Activated naive CD8-positive, alpha-beta T cell treated with anti-CD3 and anti-CD28 coated beads for 36 hours (primary cell): ENCODE results near the gene NEDD4. TPM values are rescaled to one million over a fixed set of nuclear protein-coding genes. Genes with fewer than 3 reads are reported as not detected.
"Not testable (repeated sequence)": the region's sequence is repeated elsewhere in the genome, so short reads cannot be mapped to it uniquely, and the experiment has no call there.

Experiments used
- DNase-seq: peaks from one replicate; pipeline ENCODE4 v3.0.0; 2021
- H3K27ac Mint-ChIP-seq: one replicate; pipeline ENCODE4 v1.8.0; 2022; ENCODE audit warnings: mild to moderate bottlenecking, moderate library complexity, mixed read lengths
- H3K27me3 Mint-ChIP-seq: one replicate; pipeline ENCODE4 v1.8.0; 2022; ENCODE audit warnings: mild to moderate bottlenecking, mixed read lengths
- H3K36me3 Mint-ChIP-seq: one replicate; pipeline ENCODE4 v1.8.0; 2021; ENCODE audit warnings: mild to moderate bottlenecking, mixed read lengths
- H3K4me1 Mint-ChIP-seq: one replicate; pipeline ENCODE4 v1.8.0; 2021; ENCODE audit warnings: mixed read lengths
- H3K4me3 Mint-ChIP-seq: one replicate; pipeline ENCODE4 v1.8.0; 2022; ENCODE audit warnings: mild to moderate bottlenecking, moderate library complexity, mixed read lengths
- H3K9me3 Mint-ChIP-seq: one replicate; pipeline ENCODE4 v1.8.0; 2022; ENCODE audit warnings: mixed read lengths
- total RNA-seq, 2 experiments: library from RNA; stranded (reverse); gene quantifications; one replicate each; pipeline ENCODE4 v1.2.3, GENCODE V29; 2021

NEDD4 gene
- total RNA-seq, 2 experiments from 2014 or later, result 13.3 to 15.4 TPM

DNA sequence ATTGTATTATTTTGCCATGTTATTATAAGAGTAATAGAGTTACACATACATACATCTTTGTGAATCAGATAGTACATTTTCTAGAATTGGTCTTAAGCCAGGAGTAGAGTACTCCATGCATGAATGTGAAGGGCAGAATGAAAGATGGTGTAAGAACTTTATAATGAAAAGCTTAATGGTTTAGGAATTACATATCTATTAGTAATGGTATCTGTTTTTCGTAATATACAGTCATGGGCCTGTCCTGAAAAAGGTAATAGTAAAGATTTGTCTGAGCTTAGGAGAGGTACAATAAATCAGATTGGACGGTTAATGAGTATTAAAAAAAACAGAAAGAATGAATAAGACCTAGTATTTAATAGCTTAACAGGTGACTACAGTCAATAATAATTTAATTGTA is 132.3 kb downstream of the NEDD4 start:
- H3K4me1 Mint-ChIP-seq, result no peaks in the 10 kb centered on the region
- peaks cover 10% of the 10 kb centered on the region for H3K36me3 Mint-ChIP-seq
- H3K4me3 Mint-ChIP-seq, result no peak overlapping the region
- H3K27me3 Mint-ChIP-seq, result no peaks in the 10 kb centered on the region
- no peak overlapping the region for H3K27ac Mint-ChIP-seq
- H3K9me3 Mint-ChIP-seq, result no peaks in the 10 kb centered on the region
- no peak for DNase-seq

DNA sequence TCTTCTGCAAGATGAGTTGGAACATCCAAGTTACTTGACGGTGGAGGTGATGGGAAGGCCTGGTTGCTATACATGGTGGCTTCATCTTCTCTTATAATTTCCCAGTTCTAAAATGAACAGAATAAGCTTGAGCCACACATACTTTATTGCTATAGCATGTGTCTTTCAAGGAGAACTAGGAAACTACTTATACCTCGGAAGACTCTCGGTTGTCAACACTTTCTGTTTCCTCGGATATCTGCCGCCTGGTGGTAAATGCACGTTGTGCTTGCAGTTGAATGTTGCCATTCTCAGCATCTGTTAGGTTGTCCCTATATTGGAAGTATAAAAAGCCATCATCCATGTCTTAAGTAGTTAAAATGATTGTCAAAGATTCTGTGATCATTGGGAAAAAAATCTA is 132.9 kb downstream of the NEDD4 start:
- Mint-ChIP-seq H3K4me1 (no peaks in the 10 kb centered on the region), H3K9me3 (no peaks in the 10 kb centered on the region), H3K4me3 (no peak overlapping the region), H3K27ac (no peak overlapping the region), H3K36me3 (peaks cover 10% of the 10 kb centered on the region), H3K27me3 (no peaks in the 10 kb centered on the region)
- DNase-seq, result no peak

DNA sequence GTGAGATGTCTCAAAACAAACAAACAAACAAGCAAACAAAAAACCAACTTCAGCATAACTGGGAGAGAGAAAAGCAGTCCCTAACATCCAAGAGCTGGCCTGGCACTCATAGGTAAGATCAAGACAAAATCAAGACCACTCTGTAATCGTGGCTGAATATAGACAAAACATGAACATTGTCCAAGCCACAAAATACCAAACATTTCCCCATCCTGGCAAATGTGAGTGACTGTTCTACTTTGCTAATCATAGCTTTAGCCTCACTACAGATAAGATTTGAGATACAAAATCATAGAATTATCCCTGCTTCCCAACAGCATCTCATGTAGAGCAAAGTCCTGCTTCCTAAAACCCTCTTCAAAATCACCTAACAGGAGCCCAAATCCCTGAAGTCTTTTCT is 133.7 kb downstream of the NEDD4 start:
- H3K27ac Mint-ChIP-seq, result no peak overlapping the region
- H3K4me1 Mint-ChIP-seq, result no peaks in the 10 kb centered on the region
- H3K27me3 Mint-ChIP-seq, result no peaks in the 10 kb centered on the region
- H3K9me3 Mint-ChIP-seq, result no peaks in the 10 kb centered on the region
- H3K36me3 Mint-ChIP-seq, result peaks cover 10% of the 10 kb centered on the region
- H3K4me3 Mint-ChIP-seq, result no peak overlapping the region
- DNase-seq, result no peak

DNA sequence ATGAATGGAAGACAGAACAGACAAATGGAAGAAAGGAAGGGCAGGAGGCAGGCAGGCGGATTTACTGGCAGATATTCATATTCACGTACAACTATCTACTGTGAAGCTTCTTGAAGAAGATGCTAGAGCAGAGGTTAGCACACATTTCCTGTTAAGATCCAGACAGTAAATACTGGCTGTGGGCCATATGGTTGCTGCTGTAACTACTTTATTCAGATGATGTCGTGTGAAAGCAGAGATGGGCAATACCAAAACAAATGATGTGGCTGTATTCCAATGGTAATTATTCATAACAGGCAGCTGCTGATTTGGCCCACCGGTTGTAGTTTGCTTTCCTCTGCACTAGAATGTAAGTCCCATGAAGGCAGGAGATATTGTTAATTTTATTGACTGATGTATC is 134.8 kb downstream of the NEDD4 start:
- H3K4me1 Mint-ChIP-seq, result no peaks in the 10 kb centered on the region
- H3K9me3 Mint-ChIP-seq, result no peaks in the 10 kb centered on the region
- H3K27me3 Mint-ChIP-seq, result no peaks in the 10 kb centered on the region
- peaks cover 10% of the 10 kb centered on the region for H3K36me3 Mint-ChIP-seq
- no peak overlapping the region for H3K4me3 Mint-ChIP-seq
- H3K27ac Mint-ChIP-seq, result no peak overlapping the region
- no peak for DNase-seq

DNA sequence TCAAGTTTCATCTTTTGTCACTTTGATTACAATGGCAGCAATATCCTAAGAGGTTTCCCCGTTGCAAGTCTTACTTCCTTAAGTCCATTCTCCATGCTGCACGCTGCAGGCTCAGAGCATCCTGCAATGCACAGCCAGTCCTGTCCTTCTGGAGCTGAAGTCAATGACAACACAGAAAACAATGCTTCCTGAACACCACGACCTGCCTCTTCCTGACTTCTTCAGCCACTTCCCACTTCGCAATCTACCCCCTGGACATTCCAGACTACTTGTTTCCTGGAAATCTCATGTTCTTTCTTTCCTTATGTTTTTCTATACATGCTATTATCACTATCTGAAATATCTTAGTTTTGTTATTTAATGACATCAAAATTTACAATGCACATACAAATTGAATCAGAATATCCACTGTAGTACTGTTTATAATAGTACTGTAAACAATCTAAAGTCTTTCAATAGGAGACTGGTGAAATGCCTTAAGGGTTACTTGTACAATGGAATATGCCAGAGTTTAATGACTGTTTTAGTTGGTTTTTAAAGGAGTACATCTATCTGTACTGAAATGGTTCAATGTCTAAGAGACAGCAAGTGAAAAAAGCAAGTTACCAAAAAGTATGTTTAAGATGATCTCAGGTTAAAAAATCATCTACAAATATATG is 136.8 kb downstream of the NEDD4 start:
- no peaks in the 10 kb centered on the region for H3K27me3 Mint-ChIP-seq
- H3K9me3 Mint-ChIP-seq, result no peaks in the 10 kb centered on the region
- H3K4me1 Mint-ChIP-seq, result no peaks in the 10 kb centered on the region
- no peak overlapping the region for H3K4me3 Mint-ChIP-seq
- no peak for DNase-seq
- H3K36me3 Mint-ChIP-seq, result peaks cover 12% of the 10 kb centered on the region
- H3K27ac Mint-ChIP-seq, result no peak overlapping the region

DNA sequence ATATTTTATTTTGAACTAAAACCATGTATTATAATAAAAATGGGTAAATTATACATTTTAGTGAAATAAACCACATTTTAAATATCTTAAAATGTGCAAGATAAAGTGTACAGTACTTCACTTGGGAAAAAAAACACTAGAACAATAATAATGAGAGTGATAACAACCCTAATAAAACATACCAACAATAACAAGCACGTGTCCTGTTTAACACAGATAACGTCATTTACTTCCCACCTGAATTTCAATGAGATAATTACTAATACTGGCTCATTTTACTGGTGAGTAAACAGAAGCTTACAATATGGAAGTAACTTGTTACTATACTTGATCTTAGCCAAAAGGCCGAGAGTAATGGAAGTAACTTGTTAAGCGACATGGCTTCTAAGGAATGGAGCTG is 140.3 kb downstream of the NEDD4 start:
- Mint-ChIP-seq H3K36me3 (peaks cover 2% of the 10 kb centered on the region), H3K4me1 (no peaks in the 10 kb centered on the region), H3K27ac (no peak overlapping the region), H3K4me3 (no peak overlapping the region), H3K27me3 (no peaks in the 10 kb centered on the region), H3K9me3 (no peaks in the 10 kb centered on the region)
- DNase-seq, result no peak

DNA sequence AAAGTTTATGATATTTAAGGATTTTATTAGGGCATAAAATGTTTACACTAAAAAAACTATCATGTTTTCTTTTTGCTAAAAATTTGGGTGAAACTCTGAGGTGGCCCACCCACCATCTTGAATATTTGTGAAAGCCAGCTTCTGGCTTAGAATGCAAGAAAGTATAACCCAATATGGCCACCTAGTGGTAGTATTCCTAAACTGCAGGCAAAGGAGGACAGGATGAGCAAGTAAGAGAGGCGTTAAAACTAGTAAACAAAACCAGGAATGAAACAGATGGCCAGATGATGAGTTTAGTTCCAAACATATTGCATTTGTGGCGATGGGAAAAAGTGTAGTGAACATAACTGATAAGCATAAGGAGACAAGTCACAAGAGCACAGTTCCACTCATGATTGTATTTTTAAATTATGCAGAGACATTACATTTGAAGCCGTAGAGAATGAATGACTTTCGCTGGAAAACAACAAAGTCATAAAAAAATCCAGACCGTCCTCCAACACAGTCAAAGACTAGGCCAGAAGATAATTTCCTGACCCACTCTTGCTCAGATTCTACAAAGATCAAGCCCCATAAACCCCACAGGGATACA is 147.2 kb downstream of the NEDD4 start:
- Mint-ChIP-seq H3K27ac (no peak overlapping the region), H3K9me3 (peaks cover 5% of the 10 kb centered on the region), H3K4me1 (no peaks in the 10 kb centered on the region), H3K4me3 (no peak overlapping the region), H3K27me3 (no peaks in the 10 kb centered on the region), H3K36me3 (peaks cover 13% of the 10 kb centered on the region)
- peak; percentile 9 for DNase-seq

DNA sequence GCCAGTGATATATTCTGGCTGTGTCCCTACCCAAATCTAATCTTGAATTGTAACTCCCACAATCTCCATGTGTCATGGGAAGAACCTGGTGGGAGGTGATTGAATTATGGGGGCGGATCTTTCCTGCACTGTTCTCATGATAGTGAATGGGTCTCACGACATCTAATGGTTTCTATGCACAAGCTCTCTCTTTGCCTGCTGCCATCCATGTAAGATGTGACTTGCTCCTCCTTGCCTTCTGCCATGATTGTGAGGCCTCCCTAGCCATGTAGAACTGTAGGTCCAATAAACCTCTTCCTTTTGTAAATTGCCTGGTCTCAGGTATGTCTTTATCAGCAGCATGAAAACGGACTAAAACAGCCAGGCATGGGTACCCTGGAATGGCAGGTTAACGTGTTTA is 150.5 kb downstream of the NEDD4 start:
- H3K27ac Mint-ChIP-seq, H3K27me3 Mint-ChIP-seq, H3K4me1 Mint-ChIP-seq, DNase-seq, H3K9me3 Mint-ChIP-seq, H3K4me3 Mint-ChIP-seq: not testable (repeated sequence)
- peaks cover 16% of the 10 kb centered on the region for H3K36me3 Mint-ChIP-seq

DNA sequence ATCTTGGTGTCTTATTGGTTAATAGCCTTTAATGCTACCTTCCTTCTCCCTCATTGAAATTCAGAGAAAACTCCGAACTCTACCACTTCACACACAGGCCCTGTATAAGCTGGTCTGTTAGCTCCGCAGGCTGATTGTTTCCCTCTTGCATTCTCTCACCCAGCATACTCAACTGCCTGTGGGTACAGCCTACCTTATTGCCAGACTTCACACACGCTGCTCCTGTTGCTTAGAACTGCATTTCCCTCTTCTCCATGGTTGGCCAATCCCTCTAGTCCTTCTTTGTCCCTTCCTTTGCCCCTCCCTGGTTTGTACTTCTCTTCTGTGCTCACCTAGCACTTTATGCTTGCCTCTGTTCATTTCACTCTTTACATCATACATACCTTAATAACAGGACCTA is 157.5 kb downstream of the NEDD4 start:
- no peaks in the 10 kb centered on the region for H3K9me3 Mint-ChIP-seq
- peaks cover 1% of the 10 kb centered on the region for H3K4me1 Mint-ChIP-seq

DNA sequence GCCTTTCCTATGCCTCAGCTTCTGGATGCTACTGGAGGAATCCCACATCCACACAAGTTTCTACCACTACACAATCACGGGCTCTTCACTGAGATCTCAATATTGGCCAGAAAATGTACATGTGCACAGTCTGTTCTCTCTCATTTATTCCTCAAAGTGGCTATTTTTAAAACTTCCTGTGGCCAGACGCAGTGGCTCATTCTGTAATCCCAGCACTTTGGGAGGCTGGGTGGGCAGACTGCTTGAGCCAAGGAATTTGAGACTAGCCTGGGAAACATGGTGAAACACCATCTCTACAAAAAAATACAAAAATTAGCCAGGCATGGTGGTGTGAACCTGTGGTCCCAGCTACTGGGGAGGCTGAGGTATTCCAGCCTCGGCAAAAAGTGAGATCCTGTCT is 159.1 kb downstream of the NEDD4 start:
- peaks cover 12% of the 10 kb centered on the region for H3K4me1 Mint-ChIP-seq
- H3K36me3 Mint-ChIP-seq, result peaks cover 2% of the 10 kb centered on the region
- no peak for DNase-seq
- no peaks in the 10 kb centered on the region for H3K9me3 Mint-ChIP-seq
- H3K27ac Mint-ChIP-seq, result no peak overlapping the region
- no peaks in the 10 kb centered on the region for H3K27me3 Mint-ChIP-seq
- no peak overlapping the region for H3K4me3 Mint-ChIP-seq

More for the DNA sequence above, 157.5 kb downstream of the NEDD4 start:
- H3K27ac Mint-ChIP-seq, result no peak overlapping the region
- H3K27me3 Mint-ChIP-seq, result no peaks in the 10 kb centered on the region
- peaks cover 2% of the 10 kb centered on the region for H3K36me3 Mint-ChIP-seq
- no peak for DNase-seq
- no peak overlapping the region for H3K4me3 Mint-ChIP-seq

DNA sequence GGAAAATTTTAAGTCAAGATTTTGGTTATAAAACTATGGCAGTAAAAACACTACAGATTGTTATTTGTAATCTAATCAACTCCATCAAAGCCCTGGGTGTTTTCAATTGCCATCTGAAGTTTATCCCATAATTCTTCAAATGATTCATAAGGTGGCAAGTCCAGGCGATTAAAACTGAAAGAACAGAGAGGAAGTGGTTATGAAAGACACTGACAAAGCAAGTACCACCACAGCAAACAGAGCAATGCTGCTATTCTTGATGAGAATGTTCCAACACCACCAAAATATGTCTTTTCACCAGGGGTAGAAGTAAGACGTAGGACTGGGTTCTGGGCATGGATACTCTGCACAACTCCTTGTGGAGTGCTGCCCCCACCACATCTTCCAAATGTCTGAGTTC is 163.6 kb downstream of the NEDD4 start:
- H3K9me3 Mint-ChIP-seq, result no peaks in the 10 kb centered on the region
- H3K27me3 Mint-ChIP-seq, result no peaks in the 10 kb centered on the region
- H3K36me3 Mint-ChIP-seq, result peaks cover 2% of the 10 kb centered on the region
- no peak overlapping the region for H3K4me3 Mint-ChIP-seq
- H3K27ac Mint-ChIP-seq, result no peak overlapping the region
- peak; percentile 1 for DNase-seq
- H3K4me1 Mint-ChIP-seq, result peaks cover 13% of the 10 kb centered on the region

DNA sequence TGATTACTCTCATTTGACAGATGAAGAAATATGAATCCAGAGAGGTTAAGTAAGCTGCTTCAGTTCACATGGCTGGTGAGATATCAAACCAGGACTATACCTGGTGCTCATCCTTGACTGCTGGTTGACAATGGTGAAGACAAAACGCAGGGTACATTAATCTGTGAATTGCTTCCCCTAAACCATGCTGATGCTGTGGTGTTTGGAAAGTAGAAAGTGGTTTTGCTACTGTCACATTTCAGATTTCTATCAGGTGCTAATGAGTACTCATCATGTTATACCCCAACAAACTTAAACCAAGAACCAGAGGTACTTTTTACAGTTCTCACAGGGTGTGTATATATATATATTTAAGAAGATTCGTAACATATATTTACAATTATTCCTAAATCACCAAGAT is 165.5 kb downstream of the NEDD4 start:
- peaks cover 4% of the 10 kb centered on the region for H3K27me3 Mint-ChIP-seq
- H3K4me3 Mint-ChIP-seq, result no peak overlapping the region
- H3K4me1 Mint-ChIP-seq, result peaks cover 13% of the 10 kb centered on the region
- DNase-seq, result no peak
- H3K9me3 Mint-ChIP-seq, result no peaks in the 10 kb centered on the region
- peaks cover 2% of the 10 kb centered on the region for H3K36me3 Mint-ChIP-seq
- H3K27ac Mint-ChIP-seq, result no peak overlapping the region

DNA sequence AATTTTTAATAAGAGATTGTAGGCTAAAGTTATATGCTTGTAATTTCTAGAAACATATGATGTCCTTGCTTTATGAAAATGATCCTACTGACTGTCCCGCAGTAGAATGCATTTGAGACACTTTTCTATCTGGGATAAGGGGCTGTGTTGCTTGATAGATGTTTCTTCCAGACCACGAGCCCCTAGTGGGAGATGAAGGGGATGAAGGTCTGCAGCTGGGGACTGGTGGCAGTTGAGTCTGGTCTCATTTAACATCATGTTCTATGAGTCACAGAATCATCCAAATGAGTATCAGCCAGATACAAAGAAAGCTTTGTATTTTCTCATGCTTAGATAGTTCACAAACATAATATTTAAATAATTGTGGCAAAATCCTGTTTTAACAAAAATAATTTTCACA is 166.2 kb downstream of the NEDD4 start:
- DNase-seq, result no peak
- Mint-ChIP-seq H3K27me3 (peaks cover 4% of the 10 kb centered on the region), H3K36me3 (no peaks in the 10 kb centered on the region), H3K9me3 (no peaks in the 10 kb centered on the region), H3K27ac (no peak overlapping the region), H3K4me1 (peaks cover 13% of the 10 kb centered on the region), H3K4me3 (no peak overlapping the region)

DNA sequence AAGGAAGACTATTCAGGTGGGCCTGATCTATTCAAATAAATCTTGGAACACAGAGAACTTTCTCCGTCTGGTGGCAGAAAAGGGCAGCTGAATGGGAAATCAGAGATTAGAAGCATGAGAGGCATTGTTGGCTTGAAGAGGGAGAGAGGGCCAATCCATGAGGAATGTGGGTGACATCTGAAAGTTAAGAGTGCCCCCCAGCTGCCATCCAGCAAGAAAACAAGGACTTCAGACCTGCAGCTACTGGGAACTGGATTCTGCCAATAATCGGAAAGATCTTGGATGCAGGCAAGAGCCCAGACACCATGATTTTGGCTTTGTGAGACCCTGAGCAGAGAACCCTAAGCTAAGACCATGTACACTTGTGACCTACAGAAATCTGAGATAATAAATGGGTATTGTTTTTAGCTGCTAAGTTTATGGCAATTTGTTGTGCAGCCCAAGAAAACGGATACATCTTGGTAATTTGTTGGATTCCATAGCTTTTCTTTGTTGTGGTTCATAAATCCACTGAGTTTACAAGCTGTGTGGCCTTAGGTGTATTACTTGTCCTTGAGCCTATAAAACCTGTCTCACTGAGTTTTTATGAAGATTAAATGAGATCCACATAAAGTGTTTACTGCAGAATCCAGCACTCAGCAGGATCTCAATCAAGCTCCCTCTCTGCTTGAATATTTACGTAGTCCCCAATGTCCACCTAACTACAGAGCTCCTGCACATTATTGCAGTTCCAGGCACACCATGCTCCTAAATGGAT is 168.4 kb downstream of the NEDD4 start:
- Mint-ChIP-seq H3K27ac (no peak overlapping the region), H3K9me3 (no peaks in the 10 kb centered on the region), H3K4me3 (no peak overlapping the region), H3K4me1 (peaks cover 8% of the 10 kb centered on the region), H3K36me3 (no peaks in the 10 kb centered on the region), H3K27me3 (peaks cover 4% of the 10 kb centered on the region)
- DNase-seq, result no peak

DNA sequence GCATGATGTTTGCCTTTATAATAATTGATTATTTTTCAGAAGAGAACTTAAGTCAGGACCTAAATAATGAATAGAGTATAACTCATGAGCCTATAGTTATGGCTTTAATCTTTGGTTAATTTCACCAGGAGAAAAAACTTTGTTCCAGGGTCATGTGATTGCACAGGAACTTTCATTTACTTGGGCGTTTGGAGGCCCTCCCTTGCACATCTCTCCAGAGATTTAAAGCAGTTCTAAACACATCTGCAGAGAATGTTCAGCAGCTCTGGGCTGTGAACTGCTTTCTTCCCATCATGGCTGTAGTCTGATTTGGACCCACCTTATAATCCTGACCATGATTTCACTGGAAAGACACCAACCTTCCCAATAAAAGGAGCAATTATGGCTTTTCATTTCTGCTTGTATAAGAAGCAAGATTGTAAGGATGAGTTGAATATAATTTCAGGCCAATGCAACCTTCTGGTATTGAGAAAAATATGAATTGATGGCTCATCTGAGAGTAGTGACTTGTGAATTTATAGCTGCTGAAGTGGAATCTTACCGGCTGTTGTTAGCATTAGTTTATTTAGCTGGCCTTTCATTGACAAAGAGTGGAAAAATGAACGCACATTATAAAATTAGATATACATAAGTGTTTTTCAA is 169.6 kb downstream of the NEDD4 start:
- Mint-ChIP-seq H3K4me1 (no peaks in the 10 kb centered on the region), H3K9me3 (no peaks in the 10 kb centered on the region), H3K36me3 (no peaks in the 10 kb centered on the region), H3K4me3 (no peak overlapping the region), H3K27ac (no peak overlapping the region), H3K27me3 (peaks cover 4% of the 10 kb centered on the region)
- no peak for DNase-seq
